Measurements from ENCODE around the gene SLC5A12.

DNA sequence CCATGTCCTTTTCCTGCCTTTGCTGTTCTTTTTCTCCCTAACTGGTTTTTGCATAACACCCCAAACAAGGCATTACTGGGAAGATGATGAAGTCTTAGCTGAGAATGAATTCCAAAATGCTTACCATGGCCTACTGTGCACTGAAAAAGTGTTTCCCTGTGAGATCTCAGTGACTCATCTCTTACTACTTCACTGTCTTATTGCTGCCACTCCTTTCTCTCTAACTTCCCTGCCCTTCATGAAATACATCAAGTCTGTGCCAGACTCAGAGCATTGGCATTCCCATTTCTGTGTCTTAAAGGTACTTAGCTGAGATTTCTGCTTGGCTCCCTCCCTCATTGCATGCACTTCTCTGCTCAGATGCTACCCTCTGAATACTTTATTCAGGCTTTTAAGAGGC is 100.7 kb downstream of the SLC5A12 start:
- TF ChIP-seq, protein P1, sequence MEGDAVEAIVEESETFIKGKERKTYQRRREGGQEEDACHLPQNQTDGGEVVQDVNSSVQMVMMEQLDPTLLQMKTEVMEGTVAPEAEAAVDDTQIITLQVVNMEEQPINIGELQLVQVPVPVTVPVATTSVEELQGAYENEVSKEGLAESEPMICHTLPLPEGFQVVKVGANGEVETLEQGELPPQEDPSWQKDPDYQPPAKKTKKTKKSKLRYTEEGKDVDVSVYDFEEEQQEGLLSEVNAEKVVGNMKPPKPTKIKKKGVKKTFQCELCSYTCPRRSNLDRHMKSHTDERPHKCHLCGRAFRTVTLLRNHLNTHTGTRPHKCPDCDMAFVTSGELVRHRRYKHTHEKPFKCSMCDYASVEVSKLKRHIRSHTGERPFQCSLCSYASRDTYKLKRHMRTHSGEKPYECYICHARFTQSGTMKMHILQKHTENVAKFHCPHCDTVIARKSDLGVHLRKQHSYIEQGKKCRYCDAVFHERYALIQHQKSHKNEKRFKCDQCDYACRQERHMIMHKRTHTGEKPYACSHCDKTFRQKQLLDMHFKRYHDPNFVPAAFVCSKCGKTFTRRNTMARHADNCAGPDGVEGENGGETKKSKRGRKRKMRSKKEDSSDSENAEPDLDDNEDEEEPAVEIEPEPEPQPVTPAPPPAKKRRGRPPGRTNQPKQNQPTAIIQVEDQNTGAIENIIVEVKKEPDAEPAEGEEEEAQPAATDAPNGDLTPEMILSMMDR (IDR thresholded peaks at IDR 0.05), result no peak
- no peak for TF ChIP-seq POLR2A (IDR thresholded peaks at IDR 0.05)
